HepG2 (cell line): Measurements from ENCODE around the gene TMEM132D.

Experiments
- CREM ChIP-seq, 2 experiments: sonication (generic) in 1 of 2; formaldehyde crosslinking in 1 of 2; IDR thresholded peaks; 2 replicates each; pipeline versions ENCODE4 v1.4.0 to v1.6.1; 2016 to 2020; ENCODE audit warnings: antibody characterized with exemption in 1 of 2, mild to moderate bottlenecking in 1 of 2, missing genetic modification reagents in 1 of 2
- CTCF ChIP-seq: sonication (generic); formaldehyde crosslinking; IDR thresholded peaks from 2 replicates; pipeline ENCODE4 v1.5.0; 2020; ENCODE audit warnings: mild to moderate bottlenecking, missing genetic modification reagents, moderate library complexity
- EZH2 ChIP-seq: conservative IDR thresholded peaks from 2 replicates; pipeline ENCODE4 v1.6.1; 2012; ENCODE audit warnings: mild to moderate bottlenecking, low read depth, low read length, moderate library complexity
- NFYB ChIP-seq: sonication (generic); formaldehyde crosslinking; IDR thresholded peaks from 2 replicates; pipeline ENCODE4 v1.4.0; 2020; ENCODE audit warnings: missing genetic modification reagents
- NR3C1 ChIP-seq: sonication (generic); formaldehyde crosslinking; IDR thresholded peaks from 2 replicates; pipeline ENCODE4 v1.4.0; 2020; ENCODE audit warnings: missing genetic modification reagents
- NRL ChIP-seq: sonication (generic); formaldehyde crosslinking; IDR thresholded peaks from 2 replicates; pipeline ENCODE4 v1.5.0; 2020; ENCODE audit warnings: missing genetic modification reagents, mild to moderate bottlenecking, moderate library complexity, borderline replicate concordance
- PCBP2 ChIP-seq: fragments of 200-400 bp; formaldehyde crosslinking; optimal IDR thresholded peaks from 2 replicates; pipeline ENCODE3; 2018; ENCODE audit warnings: low read length, low read depth; ENCODE audit not compliant: poor library complexity, severe bottlenecking
- POLR2AphosphoS5 ChIP-seq: IDR thresholded peaks from 2 replicates; pipeline ENCODE4 v1.6.1; 2012; ENCODE audit warnings: low read depth, low read length
- RXRA ChIP-seq: sonication (generic); formaldehyde crosslinking; IDR thresholded peaks from 2 replicates; pipeline ENCODE4 v1.5.1; 2020; ENCODE audit warnings: missing genetic modification reagents
- ZNF775 ChIP-seq: sonication (generic); formaldehyde crosslinking; IDR thresholded peaks from 2 replicates; pipeline ENCODE4 v1.4.0; 2020; ENCODE audit warnings: missing genetic modification reagents, mild to moderate bottlenecking, moderate library complexity, borderline replicate concordance

- TF ChIP-seq PCBP2 (no peak), RXRA (CRISPR knock-in tag) (no peak), CTCF (no peak), NRL (CRISPR knock-in tag) (no peak), EZH2 (no peak), ZNF775 (no peak), NFYB (CRISPR knock-in tag) (no peak), POLR2AphosphoS5 (no peak), NR3C1 (no peak), CREM (IDR thresholded peaks at IDR 0.05) (no peak), CREM (CRISPR knock-in tag; IDR thresholded peaks at IDR 0.05) (no peak)
Observed at GRCh38 chr12:129064209-129064855, 839.5 kb downstream of the TMEM132D start.
